Measurements from ENCODE around the gene MUC13.

DNA sequence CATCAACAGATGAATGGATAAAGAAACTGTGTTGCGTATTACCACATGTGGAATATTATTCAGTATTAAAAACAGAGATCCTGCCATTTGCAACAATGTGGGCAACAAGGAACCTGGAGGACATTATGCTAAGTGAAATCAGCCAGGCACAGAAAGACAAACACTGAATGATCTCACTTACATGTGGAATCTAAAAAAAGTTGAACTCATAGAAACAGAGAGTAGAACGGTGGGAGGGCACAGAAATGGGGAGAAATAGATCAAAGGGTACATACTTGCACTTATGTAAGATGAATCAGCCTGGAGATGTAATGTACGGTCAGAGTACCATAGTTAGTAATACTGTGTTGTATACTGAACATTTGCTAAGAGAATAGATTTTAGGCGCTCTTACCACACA lies 29.8 kb upstream of the MUC13 start:
- TF ChIP-seq CTCF (conservative IDR thresholded peaks at IDR 0.05; ENCODE audit: low read length) (no peak), EZH2phosphoT487 (IDR thresholded peaks at IDR 0.05; ENCODE audit: borderline replicate concordance, low read depth, low read length) (no peak)
